ENCODE measurements around the gene UFSP2.
"Not testable (repeated sequence)": the region's sequence is repeated elsewhere in the genome, so short reads cannot be mapped to it uniquely, and the experiment has no call there.

Gene UFSP2

DNA sequence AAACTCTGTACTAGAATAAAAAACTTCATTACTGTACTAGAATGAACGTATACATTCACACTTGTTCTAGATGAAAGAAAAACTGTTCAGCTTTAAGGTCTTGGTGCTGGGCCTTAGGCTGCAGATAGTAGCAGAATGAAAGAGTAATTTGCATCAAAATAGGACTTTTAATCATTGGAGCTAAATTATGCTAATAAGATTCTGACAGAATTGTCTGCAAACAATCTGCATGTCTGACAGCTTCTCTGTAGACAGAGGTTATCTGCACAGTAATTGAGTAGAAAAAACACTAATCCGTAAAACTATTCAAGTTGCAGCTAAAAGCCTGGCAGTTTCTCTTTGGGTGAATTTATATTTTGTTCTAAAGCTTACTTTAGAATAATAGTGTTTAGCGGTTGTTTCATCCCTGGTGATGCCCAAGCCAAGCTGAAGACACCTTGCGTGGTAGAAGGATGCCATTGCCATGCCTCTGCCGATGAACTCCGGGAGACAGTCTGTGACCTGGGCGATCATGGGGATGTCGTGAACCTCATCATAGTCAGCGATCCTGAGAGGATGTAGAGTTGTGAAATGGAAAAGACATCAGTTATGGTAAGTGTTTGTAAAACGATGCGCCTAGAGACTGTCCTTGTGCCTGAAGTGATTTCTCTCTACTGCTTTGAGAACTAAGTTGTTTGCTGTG, 55.4 kb downstream of the UFSP2 start:
- no peaks in the 10 kb centered on the region for H3K27me3 ChIP-seq
- peaks cover 0 to 8% (median 0%) of the 10 kb centered on the region in 10 experiments; a peak in 3 of 20 replicates for H3K4me1 ChIP-seq
- H3K9ac ChIP-seq, result no peak overlapping the region
- H3K4me3 ChIP-seq, result no peak overlapping the region
- TF ChIP-seq Cebpa-rat (IDR thresholded peaks at IDR 0.05), result no peak
- no peak overlapping the region for H3K27ac ChIP-seq
- no peaks in the 10 kb centered on the region for H3K9me3 ChIP-seq (replicated peaks in 1 of 11)
- H3K36me3 ChIP-seq, result peaks cover 18 to 86% (median 62%) of the 10 kb centered on the region in 11 experiments; a peak in 21 of 22 replicates
- no peaks in the 10 kb centered on the region for H4K20me1 ChIP-seq
- no peak overlapping the region for H3K4me2 ChIP-seq

DNA sequence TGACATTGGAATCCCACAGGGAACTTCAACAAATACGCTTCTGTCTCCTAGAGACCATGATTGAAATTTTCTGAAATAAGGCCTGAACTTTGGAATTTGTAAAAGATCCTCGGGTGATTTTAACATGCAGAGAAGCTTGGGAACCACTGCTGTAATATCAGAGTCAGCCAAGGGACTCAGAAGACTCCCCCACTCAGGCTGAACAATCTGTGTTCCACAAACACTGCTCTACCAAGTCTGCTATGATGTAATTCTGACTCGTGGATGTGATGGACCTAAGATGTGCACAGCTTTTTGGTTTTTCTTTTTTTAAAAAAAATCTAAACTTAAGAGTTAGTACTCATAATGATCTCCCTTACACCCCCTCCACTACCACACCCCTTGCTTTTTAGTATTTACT, 56.0 kb downstream of the UFSP2 start:
- Histone ChIP-seq H3K27me3 (no peaks in the 10 kb centered on the region), H3K9ac (no peak overlapping the region), H3K4me3 (no peak overlapping the region), H3K4me1 (peaks cover 0 to 8% (median 0%) of the 10 kb centered on the region in 10 experiments; a peak in 3 of 20 replicates), H3K27ac (no peak overlapping the region), H3K36me3 (peaks cover 18 to 91% (median 67%) of the 10 kb centered on the region in 11 experiments; a peak in 21 of 22 replicates), H3K9me3 (replicated peaks in 1 of 11) (no peaks in the 10 kb centered on the region), H3K4me2 (no peak overlapping the region), H4K20me1 (no peaks in the 10 kb centered on the region)
- TF ChIP-seq Cebpa-rat (IDR thresholded peaks at IDR 0.05), result no peak

DNA sequence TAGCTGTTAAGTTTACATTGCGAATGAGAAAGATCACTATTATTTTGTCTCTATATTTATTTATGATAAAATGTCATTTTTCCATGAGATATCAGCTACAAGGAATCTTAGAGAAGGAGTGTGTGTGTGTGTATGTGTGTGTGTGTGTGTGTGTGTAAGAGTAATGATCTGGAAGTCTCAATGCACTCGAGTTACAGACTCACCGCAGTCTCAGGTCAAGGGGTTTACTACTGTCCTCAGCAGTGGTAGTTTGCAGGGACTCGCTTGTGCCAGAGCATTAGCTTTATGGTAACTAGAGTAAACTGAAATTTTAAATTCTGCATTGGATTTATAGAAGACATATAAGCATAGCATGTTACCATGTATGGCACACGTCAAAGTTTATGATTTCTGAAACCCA, 60.9 kb downstream of the UFSP2 start:
- no peaks in the 10 kb centered on the region for H3K4me1 ChIP-seq

GRCh38 chr4:185363251-185363650, 62.5 kb downstream of the UFSP2 start:
- no peak overlapping the region for H3K27ac ChIP-seq
- peaks cover 33 to 87% (median 61%) of the 10 kb centered on the region in 11 experiments for H3K36me3 ChIP-seq
- no peak for TF ChIP-seq Cebpa-rat (IDR thresholded peaks at IDR 0.05)
- H3K4me3 ChIP-seq, result no peak overlapping the region
- H3K4me1 ChIP-seq, result no peaks in the 10 kb centered on the region
- H3K4me2 ChIP-seq, result no peak overlapping the region
- H3K9ac ChIP-seq, result no peak overlapping the region
- no peaks in the 10 kb centered on the region for H3K9me3 ChIP-seq (replicated peaks in 1 of 11)
- no peaks in the 10 kb centered on the region for H3K27me3 ChIP-seq
- H4K20me1 ChIP-seq, result no peaks in the 10 kb centered on the region; a peak in 1 of 22 replicates

More for the DNA sequence above, 60.9 kb downstream of the UFSP2 start:
- Histone ChIP-seq H3K27me3 (no peaks in the 10 kb centered on the region), H4K20me1 (no peaks in the 10 kb centered on the region), H3K4me3 (no peak overlapping the region), H3K9ac (no peak overlapping the region), H3K27ac (no peak overlapping the region), H3K4me2 (no peak overlapping the region), H3K36me3 (peaks cover 20 to 88% (median 64%) of the 10 kb centered on the region in 11 experiments; a peak in 21 of 22 replicates), H3K9me3 (replicated peaks in 1 of 11) (no peaks in the 10 kb centered on the region)
- TF ChIP-seq Cebpa-rat (IDR thresholded peaks at IDR 0.05), result no peak

- not testable (repeated sequence) for H3K4me3 ChIP-seq; H3K9ac ChIP-seq; H3K27me3 ChIP-seq; H4K20me1 ChIP-seq; H3K4me2 ChIP-seq; H3K4me1 ChIP-seq; H3K27ac ChIP-seq; H3K9me3 ChIP-seq (replicated peaks in 1 of 11)
- H3K36me3 ChIP-seq, result peaks cover 40 to 87% (median 62%) of the 10 kb centered on the region in 11 experiments
Observed at GRCh38 chr4:185362570-185362969, 63.2 kb downstream of the UFSP2 start.

GRCh38 chr4:185361872-185362271, 63.9 kb downstream of the UFSP2 start:
- no peak for TF ChIP-seq Cebpa-rat (IDR thresholded peaks at IDR 0.05)
- Histone ChIP-seq H3K9ac (no peak overlapping the region), H3K36me3 (peaks cover 47 to 89% (median 66%) of the 10 kb centered on the region in 11 experiments), H3K4me2 (no peak overlapping the region), H3K9me3 (replicated peaks in 1 of 11) (no peaks in the 10 kb centered on the region), H3K27ac (no peak overlapping the region), H4K20me1 (no peaks in the 10 kb centered on the region; a peak in 1 of 22 replicates), H3K27me3 (no peaks in the 10 kb centered on the region), H3K4me3 (no peak overlapping the region), H3K4me1 (no peaks in the 10 kb centered on the region)

DNA sequence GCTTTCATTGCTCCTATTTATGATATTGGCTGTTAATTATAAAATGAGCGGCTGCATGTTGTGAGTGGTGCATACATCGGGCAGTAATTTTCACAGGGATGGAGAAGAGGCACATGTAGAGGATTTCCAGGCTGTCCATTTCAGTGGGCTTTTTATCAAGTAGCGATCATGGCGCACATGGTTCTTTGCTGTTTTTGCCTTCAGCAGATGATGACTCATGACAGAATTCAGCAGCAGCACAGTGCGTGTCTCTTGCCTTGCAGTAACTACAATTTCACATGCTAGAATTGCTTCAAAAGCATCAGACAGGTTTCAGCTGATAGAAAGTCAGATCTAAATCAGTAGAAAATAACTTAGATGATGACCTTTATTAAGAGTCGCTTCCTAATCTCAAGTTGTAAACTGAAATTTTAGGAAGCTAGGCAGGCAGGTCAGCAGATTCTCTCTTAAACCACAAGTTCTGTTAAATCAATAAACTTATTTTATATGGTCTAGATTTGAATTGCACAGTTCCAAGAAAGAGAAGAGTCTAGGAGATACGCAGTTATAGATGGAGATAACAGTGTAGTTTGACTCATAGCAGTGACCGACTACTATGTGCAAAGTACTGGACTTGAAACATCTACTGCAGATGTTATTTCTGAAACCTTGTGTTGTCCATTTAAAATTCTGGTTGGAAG, 65.9 kb downstream of the UFSP2 start:
- H4K20me1 ChIP-seq, result no peaks in the 10 kb centered on the region; a peak in 1 of 22 replicates
- H3K27ac ChIP-seq, result no peak overlapping the region
- H3K9ac ChIP-seq, result no peak overlapping the region
- no peaks in the 10 kb centered on the region for H3K9me3 ChIP-seq (replicated peaks in 1 of 11)
- peaks cover 61 to 94% (median 78%) of the 10 kb centered on the region in 11 experiments for H3K36me3 ChIP-seq
- no peaks in the 10 kb centered on the region for H3K27me3 ChIP-seq
- no peak for TF ChIP-seq Cebpa-rat (IDR thresholded peaks at IDR 0.05)
- H3K4me2 ChIP-seq, result no peak overlapping the region
- H3K4me1 ChIP-seq, result no peaks in the 10 kb centered on the region
- H3K4me3 ChIP-seq, result no peak overlapping the region

GRCh38 chr4:185358959-185359358, 66.8 kb downstream of the UFSP2 start:
- H3K4me2 ChIP-seq, result no peak overlapping the region
- H3K4me1 ChIP-seq, result no peaks in the 10 kb centered on the region

DNA sequence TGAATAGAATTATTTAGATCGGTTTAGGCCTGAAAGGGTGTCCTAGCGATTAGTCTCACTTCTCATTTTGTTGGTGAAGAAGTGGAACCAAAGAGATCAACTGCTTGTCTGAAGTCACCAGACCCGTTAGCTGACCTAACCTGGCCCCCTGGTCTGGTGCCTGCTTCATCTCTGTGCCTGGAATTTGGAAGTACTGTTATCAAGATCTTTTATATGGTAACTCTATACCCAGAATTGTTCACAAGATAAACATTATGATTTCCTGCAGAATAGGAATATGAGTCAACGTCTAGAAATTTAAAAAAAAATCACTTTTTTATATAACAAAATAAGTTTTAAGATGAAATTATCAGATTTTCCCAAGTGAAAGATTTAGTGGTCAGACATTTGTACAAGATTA, 67.2 kb downstream of the UFSP2 start:
- Histone ChIP-seq H3K36me3 (peaks cover 68 to 100% (median 89%) of the 10 kb centered on the region in 11 experiments), H3K4me2 (no peak overlapping the region), H3K27ac (no peak overlapping the region)

More at GRCh38 chr4:185358959-185359358, 66.8 kb downstream of the UFSP2 start:
- no peak for TF ChIP-seq Cebpa-rat (IDR thresholded peaks at IDR 0.05)
- H3K9me3 ChIP-seq (replicated peaks in 1 of 11), result no peaks in the 10 kb centered on the region
- H3K27me3 ChIP-seq, result no peaks in the 10 kb centered on the region
- H4K20me1 ChIP-seq, result no peaks in the 10 kb centered on the region; a peak in 1 of 22 replicates
- H3K27ac ChIP-seq, result no peak overlapping the region
- peaks cover 66 to 98% (median 86%) of the 10 kb centered on the region in 11 experiments for H3K36me3 ChIP-seq
- no peak overlapping the region for H3K9ac ChIP-seq
- H3K4me3 ChIP-seq, result no peak overlapping the region

More for the DNA sequence above, 67.2 kb downstream of the UFSP2 start:
- Histone ChIP-seq H3K4me1 (no peaks in the 10 kb centered on the region), H3K4me3 (no peak overlapping the region), H4K20me1 (no peaks in the 10 kb centered on the region; a peak in 1 of 22 replicates), H3K9ac (no peak overlapping the region), H3K27me3 (no peaks in the 10 kb centered on the region), H3K9me3 (replicated peaks in 1 of 11) (no peaks in the 10 kb centered on the region)
- TF ChIP-seq Cebpa-rat (IDR thresholded peaks at IDR 0.05), result no peak

All from BLaER1 treated with 17β-estradiol and CSF1 and Interleukin-3, amounts not matched to agents 10 nM and 100 nM (cell line).